Measurements from ENCODE around the gene SPATA4.

DNA sequence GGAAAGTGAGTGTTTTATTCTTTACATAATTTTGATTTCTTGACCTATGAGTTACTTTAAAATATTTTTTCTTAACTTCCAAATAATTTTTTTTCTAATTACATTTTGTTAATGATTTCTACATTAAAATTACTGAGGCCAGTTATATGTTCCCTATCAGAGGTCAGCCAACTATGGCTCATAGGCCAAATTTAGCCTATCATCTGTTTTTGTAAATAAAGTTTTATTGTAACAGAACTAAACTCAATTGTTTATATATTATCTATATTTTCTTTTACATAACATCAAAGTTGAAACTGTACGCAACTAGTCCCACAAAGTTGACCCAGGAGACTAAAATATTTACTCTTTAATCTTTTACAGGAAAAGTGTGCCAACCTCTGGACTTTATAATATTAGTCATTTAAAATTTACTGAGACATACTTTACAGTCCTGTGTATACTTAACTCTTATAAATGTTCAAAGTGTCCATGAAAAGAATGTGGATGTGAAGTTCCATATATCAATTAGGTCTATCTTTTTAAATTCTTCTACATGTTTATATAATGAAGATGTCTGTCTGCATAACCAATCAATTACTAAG is 47.5 kb upstream of the SPATA4 start:
- TF ChIP-seq TAF1 (IDR thresholded peaks at IDR 0.05; ENCODE audit: low read depth) = no peak
- TF ChIP-seq NFIC (IDR thresholded peaks at IDR 0.05) = no peak
- TF ChIP-seq ZBTB7A (IDR thresholded peaks at IDR 0.05; ENCODE audit: low read depth) = no peak
- TF ChIP-seq REST (IDR thresholded peaks at IDR 0.05; ENCODE audit: low read depth) = no peak
- TF ChIP-seq EP300 (IDR thresholded peaks at IDR 0.05; ENCODE audit: borderline replicate concordance) = no peak
- TF ChIP-seq MAX (IDR thresholded peaks at IDR 0.05) = no peak
- no peak for TF ChIP-seq CEBPB (IDR thresholded peaks at IDR 0.05)
- TF ChIP-seq RAD21 (IDR thresholded peaks at IDR 0.05; ENCODE audit: low read depth) = no peak
